ENCODE results near the gene PRC1.

DNA sequence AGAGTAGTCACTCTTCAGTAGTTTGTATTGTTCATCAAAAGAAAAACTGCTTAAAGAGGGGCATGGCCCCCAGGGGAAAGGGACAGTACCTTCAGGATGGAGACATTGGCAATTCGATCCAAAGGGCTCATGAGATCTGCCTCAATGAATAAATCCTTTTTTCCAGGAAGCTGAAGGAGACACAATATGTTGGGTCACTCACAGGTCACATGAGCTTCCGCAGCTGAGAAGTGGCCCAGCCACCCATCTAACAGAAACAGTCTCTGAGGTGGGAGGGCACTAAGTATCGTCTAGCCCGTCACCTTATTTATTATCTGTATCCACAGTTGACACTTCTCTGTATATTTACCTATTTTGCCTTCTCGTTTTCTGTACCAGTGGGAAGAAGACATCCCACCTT is 23.4 kb upstream of the PRC1 start:
- TF ChIP-seq, protein P1, sequence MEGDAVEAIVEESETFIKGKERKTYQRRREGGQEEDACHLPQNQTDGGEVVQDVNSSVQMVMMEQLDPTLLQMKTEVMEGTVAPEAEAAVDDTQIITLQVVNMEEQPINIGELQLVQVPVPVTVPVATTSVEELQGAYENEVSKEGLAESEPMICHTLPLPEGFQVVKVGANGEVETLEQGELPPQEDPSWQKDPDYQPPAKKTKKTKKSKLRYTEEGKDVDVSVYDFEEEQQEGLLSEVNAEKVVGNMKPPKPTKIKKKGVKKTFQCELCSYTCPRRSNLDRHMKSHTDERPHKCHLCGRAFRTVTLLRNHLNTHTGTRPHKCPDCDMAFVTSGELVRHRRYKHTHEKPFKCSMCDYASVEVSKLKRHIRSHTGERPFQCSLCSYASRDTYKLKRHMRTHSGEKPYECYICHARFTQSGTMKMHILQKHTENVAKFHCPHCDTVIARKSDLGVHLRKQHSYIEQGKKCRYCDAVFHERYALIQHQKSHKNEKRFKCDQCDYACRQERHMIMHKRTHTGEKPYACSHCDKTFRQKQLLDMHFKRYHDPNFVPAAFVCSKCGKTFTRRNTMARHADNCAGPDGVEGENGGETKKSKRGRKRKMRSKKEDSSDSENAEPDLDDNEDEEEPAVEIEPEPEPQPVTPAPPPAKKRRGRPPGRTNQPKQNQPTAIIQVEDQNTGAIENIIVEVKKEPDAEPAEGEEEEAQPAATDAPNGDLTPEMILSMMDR (IDR thresholded peaks at IDR 0.05) = no peak
- no peak for TF ChIP-seq POLR2A (IDR thresholded peaks at IDR 0.05)

All from Peyer's patch (tissue), 4 donors.